Activated T-helper 1 cell treated with Interleukin-2 at 50 U/mL for 16 hours (primary cell): ENCODE results near the gene XPC.
"Not testable (repeated sequence)": the region's sequence is repeated elsewhere in the genome, so short reads cannot be mapped to it uniquely, and the experiment has no call there.

Source experiments
- DNase-seq: peaks from one replicate; pipeline ENCODE4 v3.0.0-alpha.2; 2020; ENCODE audit warnings: low read depth

Gene XPC

DNA sequence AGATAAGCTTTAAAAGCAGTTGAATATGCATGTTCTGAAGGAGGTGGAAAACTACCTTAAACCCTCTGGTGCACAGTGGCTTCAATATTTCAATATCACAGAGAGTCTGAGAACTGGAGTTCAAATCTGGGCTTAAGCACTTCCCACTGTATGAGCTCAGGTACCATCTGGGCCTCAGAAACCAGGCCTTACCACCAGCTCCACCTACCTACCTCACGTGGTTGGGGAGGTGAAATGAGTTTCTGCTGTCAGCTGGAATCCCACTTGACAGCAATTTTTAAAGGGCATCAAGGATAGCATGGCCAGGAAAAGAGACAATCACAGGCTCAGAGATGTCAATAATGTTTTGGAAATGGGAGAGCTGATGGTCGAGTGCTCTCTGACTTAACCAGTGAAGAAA is 58.8 kb downstream of the XPC start:
- no peak for DNase-seq

DNA sequence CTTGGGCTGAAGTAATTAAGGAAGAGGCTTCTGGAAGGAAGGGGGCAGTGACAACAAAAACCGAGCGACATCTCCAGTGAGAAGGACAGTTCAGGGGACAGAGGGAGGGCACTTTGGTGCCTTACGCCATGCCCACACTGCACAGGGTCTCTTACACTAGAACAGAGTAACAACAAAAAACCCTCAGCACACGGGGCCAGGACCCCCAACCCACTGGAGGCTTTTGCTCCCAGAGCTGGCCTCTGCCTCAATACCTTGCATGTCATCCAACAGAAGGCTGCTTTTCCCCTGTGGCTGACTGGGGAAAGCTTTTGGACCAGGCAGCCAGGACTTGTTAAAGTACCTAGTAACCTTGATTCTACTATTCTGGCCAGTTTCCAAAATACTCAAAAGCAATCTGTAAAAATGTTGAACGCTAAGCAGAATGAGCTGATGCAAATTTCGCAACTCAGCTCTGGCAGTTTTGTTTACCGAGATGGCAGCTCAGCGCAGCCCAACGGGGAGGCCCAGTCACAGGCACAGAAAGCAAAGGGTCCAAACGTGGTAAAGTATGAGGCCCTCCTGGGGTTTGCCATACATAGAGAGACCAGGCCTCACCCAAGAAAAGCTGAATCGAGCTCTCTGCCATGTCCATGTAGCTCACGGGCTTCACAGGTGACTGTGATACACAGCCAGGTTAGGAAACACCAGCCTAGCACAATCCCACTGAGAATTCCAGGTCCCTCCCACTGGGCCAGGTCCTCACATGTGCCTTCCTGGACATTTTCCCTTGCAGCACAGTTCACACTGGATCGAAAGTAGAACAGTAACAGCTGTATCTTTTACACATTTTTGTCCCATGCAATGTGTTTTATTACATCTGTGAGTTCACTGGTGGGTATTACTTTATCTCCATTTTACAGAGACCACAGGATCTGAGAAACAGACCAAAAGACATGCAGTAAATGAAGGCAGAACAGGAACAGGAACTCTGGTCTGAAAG is 59.7 kb downstream of the XPC start:
- no peak for DNase-seq

DNA sequence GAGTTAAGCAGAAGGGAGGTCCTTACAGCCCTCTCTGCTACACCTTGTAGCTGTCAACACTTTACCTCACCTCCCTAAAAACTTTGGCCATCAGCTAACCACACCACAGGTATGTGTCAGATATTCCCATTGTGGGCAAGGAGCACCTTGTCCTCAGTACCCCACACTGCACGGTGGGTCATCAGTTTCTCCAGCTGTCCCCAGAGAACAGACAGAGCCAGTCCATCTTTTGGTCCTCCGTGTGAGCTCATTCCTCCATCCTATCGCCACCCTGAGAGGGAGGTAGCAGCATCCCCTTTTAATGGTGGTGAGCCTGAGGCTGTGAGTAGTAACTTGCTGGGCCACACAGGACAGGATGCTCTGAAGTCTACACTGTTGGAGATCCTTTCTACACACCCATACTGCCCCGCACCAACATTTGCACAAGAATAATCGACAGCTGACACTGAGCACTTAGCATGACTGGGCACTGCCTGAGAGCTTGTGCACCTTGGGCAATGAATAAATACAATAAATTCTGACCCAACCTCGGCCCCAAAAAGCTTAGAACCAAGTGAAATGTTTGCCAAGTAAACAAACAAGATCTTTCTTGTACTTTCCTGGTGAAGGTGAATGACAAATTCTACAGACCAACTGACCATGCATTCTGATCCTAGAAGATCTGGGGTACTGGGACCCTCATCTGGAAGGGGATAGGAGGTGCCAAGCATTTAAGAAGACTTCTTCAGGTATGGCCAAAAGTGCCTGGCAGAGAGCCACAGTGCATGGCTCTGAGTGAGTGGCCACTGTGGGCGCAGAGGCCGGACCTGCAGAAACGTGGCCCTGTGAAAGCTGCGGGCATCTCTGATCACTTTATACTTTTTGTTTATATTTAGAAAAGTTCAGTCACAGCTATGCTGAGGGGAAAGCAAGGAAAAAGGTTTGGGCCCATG is 60.7 kb downstream of the XPC start:
- DNase-seq: no peak

DNA sequence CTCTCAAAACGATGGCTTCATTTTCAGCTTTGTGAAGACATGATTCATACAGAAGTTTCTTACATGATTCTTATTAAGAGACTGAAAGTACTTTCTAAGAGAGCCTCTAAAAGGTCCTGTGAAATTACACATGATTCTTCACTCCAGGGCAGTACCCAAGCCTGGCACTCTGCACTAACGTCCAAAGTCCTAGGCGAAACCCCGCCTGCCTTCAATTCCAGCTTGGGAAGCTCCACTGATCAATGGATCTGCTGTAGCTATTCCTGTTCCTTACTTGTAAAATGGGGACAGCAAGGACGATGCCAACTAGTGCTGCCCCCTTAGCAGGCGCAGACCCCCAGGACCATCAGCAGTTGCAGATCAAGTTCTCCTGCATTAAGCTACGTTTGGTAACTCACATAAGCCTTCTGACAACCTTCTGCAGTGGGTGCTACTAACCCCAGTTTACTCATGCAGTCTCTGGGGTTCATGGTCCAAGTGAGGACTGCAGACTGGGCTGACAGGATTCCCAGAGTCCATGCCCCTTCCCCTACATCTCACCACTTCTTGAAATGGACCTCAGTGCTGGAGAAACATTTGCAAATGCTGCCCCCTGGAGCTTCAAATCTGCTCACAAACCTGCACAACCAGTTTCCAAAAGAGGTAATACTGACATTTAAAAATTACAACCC is 64.3 kb downstream of the XPC start:
- DNase-seq: no peak

DNA sequence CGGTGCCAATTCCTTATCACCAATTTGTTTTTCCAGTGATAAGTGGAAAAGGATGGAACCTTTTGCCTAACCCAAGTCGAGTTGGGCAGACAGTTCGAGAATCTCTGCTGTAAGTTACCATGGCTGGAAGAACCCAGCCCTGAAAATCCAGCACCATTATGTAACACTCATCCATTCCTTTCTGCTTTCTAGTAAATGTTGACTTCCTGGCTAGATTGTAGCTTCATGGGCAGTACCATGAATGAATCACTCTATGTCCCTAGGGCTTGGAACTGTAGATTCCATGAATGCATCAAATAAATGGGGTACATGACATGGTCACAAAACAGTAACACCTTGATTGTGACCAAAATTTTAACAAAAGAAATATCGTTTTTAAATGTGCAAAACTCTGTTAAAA is 67.7 kb downstream of the XPC start:
- DNase-seq: no peak

DNA sequence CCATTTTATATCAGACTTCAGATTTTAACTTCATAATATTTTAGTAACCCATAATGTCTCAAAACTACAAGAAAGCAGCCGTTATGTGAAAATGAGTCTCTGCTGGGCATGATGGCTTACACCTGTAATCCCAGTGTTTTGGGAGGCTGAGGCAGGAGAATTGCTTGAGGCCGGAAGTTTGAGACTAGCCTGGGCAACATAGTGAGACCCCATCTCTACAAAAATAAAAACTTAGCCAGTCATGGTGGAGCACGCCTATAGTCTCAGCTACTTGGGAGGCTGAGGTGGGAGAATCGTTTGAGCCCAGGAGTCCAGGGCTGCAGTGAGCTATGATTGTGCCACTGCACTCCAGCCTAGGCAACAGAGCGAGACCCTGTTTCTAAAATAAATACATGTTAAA is 68.6 kb downstream of the XPC start:
- not testable (repeated sequence) for DNase-seq

DNA sequence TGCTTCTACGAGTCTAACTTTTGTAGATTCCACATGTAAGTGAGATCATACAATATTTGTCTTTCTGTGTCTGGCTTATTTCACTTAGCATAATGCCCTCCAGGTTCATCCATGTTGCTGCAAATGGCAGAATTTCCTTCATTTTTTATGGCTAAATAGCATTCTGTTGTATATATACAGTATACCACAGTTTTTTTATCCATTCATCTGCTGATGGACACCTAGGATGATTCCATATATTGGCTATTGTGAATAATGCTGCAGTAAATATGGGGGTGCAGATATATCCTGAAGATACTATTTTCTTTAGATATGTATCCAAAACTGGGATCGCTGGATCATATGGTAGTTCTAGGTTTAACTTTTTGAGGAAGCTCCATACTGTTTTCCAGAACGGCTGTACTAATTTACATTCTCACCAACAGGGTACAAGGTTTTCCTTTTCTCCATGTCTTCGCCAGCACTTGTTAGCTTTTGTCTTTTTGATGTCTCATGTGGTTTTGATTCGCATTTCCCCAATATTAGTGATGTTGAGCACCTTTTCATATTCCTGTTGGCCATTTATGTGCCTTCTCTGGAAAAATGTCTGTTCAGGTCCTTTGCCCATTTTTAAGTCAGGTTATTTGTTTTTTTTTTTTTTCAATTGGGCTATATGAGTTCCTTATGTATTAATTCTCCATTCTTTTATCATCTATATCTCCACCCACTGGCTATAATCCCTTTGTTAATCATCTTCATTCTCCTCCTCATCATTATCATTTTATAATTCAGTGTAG is 80.6 kb downstream of the XPC start:
- DNase-seq: no peak

DNA sequence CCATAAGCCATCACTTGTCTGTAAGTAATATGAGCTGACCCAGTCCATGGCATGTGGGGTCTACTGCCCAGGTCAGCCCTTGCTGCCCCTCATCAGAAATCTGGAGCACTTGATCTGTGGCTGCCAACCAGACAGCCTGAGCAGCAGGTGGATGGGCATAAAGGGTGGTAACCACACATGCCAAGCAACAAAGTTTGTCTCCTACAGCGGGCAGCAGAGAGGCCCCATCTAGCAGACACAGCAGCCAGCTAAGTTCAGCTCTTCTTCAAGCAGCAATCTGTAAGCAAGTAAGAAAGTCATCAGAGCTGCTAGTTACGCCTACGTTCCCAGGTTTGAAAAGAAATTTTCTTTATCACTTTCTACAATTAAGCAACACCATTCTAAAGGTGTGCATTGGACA is 81.7 kb downstream of the XPC start:
- no peak for DNase-seq
